Hepatocyte (in vitro differentiated cells): ENCODE results near the gene CYP4A22. TPM values are rescaled to one million over a fixed set of nuclear protein-coding genes. Genes with fewer than 3 reads are reported as not detected.
"Not testable (repeated sequence)": the region's sequence is repeated elsewhere in the genome, so short reads cannot be mapped to it uniquely, and the experiment has no call there.

Experiments used
- DNase-seq: peaks from one replicate; pipeline ENCODE4 v3.0.0-alpha.2; 2016; ENCODE audit warnings: low spot score
- H2AFZ ChIP-seq: fragments of 200-600 bp; sonication (generic); 2 replicates; pipeline ENCODE4 v1.6.0; 2016; ENCODE audit warnings: antibody characterized with exemption, mild to moderate bottlenecking
- H3K27ac ChIP-seq: fragments of 200-600 bp; sonication (generic); 2 replicates; pipeline ENCODE4 v1.5.1; 2016; ENCODE audit warnings: mild to moderate bottlenecking
- H3K27me3 ChIP-seq: fragments of 200-600 bp; sonication (generic); 2 replicates; pipeline ENCODE4 v1.6.1; 2016
- H3K36me3 ChIP-seq: fragments of 200-600 bp; sonication (generic); replicated peaks from 2 replicates; pipeline ENCODE4 v1.5.1; 2016; ENCODE audit warnings: low read depth; ENCODE audit not compliant: insufficient read depth
- H3K4me1 ChIP-seq: fragments of 200-600 bp; sonication (generic); 2 replicates; pipeline ENCODE4 v1.5.1; 2016; ENCODE audit warnings: mild to moderate bottlenecking, moderate library complexity; ENCODE audit not compliant: insufficient read depth
- H3K4me2 ChIP-seq: fragments of 200-600 bp; sonication (generic); 2 replicates; pipeline ENCODE4 v1.6.0; 2016
- H3K4me3 ChIP-seq: fragments of 200-600 bp; sonication (generic); 2 replicates; pipeline ENCODE4 v1.5.1; 2016; ENCODE audit warnings: mild to moderate bottlenecking
- H3K79me2 ChIP-seq: fragments of 200-600 bp; sonication (generic); 2 replicates; pipeline ENCODE4 v1.6.0; 2017; ENCODE audit warnings: mild to moderate bottlenecking
- H3K9me2 ChIP-seq: fragments of 200-600 bp; sonication (generic); replicated peaks from 2 replicates; pipeline ENCODE4 v1.6.0; 2017; ENCODE audit warnings: mild to moderate bottlenecking; ENCODE audit not compliant: insufficient read depth
- H3K9me3 ChIP-seq: fragments of 200-600 bp; sonication (generic); 2 replicates; pipeline ENCODE4 v1.5.1; 2016; ENCODE audit warnings: low read depth, mild to moderate bottlenecking
- H4K20me1 ChIP-seq: fragments of 200-600 bp; sonication (generic); 2 replicates; pipeline ENCODE4 v1.6.0; 2016; ENCODE audit warnings: mild to moderate bottlenecking; ENCODE audit not compliant: insufficient read depth, poor library complexity, severe bottlenecking
- EZH2 ChIP-seq: fragments of 200-600 bp; sonication (generic); IDR thresholded peaks from 2 replicates; pipeline ENCODE4 v1.6.1; 2016; ENCODE audit warnings: antibody characterized with exemption, mild to moderate bottlenecking, borderline replicate concordance
- EZH2phosphoT487 ChIP-seq: fragments of 200-600 bp; sonication (generic); IDR thresholded peaks from one replicate; pipeline ENCODE4 v1.6.1; 2018; ENCODE audit warnings: antibody characterized with exemption, mild to moderate bottlenecking, low read depth, moderate library complexity; ENCODE audit not compliant: unreplicated experiment, severe bottlenecking
- WGBS: methylation state at CpG from one replicate; pipeline ENCODE4 v1.1.6; 2016; ENCODE audit warnings: low lambda C conversion rate; ENCODE audit errors: missing lambda C conversion rate; 5-methylcytosine and 5-hydroxymethylcytosine counted together
- polyA plus RNA-seq: library from polyadenylated mRNA; unstranded; fragments of >200 nt; fragmentation: Nextera tagmentation; extraction: Ambion mirVana; gene quantifications from 2 replicates; pipeline ENCODE4 v1.2.1, GENCODE V29; 2016
- total RNA-seq: library from RNA; depleted of rRNA; stranded (reverse); fragments of >200 nt; gene quantifications from 2 replicates; pipeline ENCODE4 v1.2.3, GENCODE V29; 2014
- TF ChIP-seq, protein P1 (sequence below): fragments of 200-600 bp; sonication (generic); IDR thresholded peaks from 2 replicates; pipeline ENCODE4 v1.5.1; 2016; ENCODE audit warnings: antibody characterized with exemption, mild to moderate bottlenecking; ENCODE audit not compliant: poor library complexity

Gene CYP4A22
- total and polyA plus RNA-seq, 2 experiments from 2014 or later = 0.83 to 7.3 TPM

DNA sequence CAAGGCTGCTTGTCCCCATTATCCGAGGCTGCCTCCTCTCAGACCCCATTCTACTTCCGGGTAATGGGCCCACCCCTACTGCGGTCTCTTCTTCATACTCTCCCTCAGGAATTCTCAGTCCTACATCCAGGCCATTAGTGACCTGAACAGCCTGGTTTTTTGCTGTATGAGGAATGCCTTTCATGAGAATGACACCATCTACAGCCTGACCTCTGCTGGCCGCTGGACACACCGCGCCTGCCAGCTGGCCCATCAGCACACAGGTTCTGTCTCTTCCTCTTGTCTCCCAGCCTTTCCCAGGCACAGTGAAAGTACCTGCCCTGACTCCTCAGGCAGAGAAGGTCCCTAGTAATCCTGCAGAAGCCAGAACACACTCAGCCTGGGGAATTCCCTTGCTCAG, 6.4 kb downstream of the CYP4A22 start:
- H3K4me3 ChIP-seq, H3K36me3 ChIP-seq, H4K20me1 ChIP-seq, H3K4me2 ChIP-seq, H3K79me2 ChIP-seq, H3K27me3 ChIP-seq, H3K9me3 ChIP-seq, H2AFZ ChIP-seq, H3K27ac ChIP-seq, H3K9me2 ChIP-seq, DNase-seq, H3K4me1 ChIP-seq: not testable (repeated sequence)
- WGBS = 45% methylated on average over 6 of the region's 6 CpGs
- TF ChIP-seq, protein P1, sequence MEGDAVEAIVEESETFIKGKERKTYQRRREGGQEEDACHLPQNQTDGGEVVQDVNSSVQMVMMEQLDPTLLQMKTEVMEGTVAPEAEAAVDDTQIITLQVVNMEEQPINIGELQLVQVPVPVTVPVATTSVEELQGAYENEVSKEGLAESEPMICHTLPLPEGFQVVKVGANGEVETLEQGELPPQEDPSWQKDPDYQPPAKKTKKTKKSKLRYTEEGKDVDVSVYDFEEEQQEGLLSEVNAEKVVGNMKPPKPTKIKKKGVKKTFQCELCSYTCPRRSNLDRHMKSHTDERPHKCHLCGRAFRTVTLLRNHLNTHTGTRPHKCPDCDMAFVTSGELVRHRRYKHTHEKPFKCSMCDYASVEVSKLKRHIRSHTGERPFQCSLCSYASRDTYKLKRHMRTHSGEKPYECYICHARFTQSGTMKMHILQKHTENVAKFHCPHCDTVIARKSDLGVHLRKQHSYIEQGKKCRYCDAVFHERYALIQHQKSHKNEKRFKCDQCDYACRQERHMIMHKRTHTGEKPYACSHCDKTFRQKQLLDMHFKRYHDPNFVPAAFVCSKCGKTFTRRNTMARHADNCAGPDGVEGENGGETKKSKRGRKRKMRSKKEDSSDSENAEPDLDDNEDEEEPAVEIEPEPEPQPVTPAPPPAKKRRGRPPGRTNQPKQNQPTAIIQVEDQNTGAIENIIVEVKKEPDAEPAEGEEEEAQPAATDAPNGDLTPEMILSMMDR = peak; percentile 36

DNA sequence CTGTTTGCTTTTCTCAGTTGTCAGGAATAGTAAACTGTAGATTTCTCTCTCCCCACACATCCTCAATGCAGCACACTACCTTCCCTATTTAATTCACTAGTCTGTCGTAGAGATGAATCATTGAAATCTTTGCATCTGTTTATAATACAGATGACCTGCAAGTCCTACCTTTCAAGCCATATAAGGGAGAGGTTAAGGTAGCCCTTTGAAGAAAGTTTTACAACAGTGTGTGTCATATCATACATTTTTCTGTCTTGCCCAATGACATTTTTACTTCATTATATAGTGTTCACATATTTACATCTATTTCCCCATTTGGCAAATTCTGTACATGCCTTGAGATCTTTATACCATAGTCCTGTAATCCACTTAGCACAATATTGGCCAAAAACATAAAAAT, 9.3 kb downstream of the CYP4A22 start:
- not testable (repeated sequence) for H3K79me2 ChIP-seq, H3K9me2 ChIP-seq, H3K36me3 ChIP-seq, H2AFZ ChIP-seq, H4K20me1 ChIP-seq, H3K27me3 ChIP-seq, H3K4me1 ChIP-seq, H3K9me3 ChIP-seq, H3K27ac ChIP-seq, H3K4me3 ChIP-seq, DNase-seq, H3K4me2 ChIP-seq
- WGBS = 75% methylated on average over 1 of the region's 1 CpG

DNA sequence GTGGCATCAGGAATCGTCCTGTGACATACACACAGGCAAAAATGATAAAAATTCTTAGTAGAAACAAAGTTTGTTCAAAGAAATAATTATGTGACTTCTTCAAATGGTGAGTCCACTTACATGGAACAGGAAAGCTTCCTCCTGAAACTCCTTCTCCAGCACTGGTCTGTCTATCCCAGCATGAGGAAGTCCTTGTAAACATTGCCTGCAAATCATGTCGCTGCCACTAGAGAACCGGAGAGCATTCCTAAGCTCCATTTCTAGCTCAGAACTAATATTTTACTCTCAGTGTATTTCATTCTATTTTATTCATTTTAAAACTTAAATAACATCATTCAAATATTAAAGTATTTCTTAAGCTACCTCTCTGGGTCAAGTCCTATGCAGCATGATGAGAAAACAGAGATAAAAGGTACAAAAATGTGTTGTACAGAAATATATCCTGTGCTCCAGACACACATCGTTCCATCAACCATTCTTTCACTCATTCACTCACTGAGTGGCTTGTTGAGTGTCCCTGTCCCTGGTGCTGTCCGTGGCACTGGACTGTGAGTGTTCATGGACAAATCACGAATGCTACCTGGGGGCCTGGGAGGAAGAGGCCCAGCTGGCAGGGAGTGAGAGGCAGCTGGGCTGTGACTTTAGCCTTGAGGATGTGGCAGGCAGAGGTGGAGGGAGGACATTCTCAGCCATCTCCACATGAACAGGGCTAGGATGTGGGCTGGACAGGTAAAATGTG, 10.0 kb downstream of the CYP4A22 start:
- no peaks in the 10 kb centered on the region for H3K79me2 ChIP-seq
- H3K9me2 ChIP-seq = no peaks in the 10 kb centered on the region
- H4K20me1 ChIP-seq = no peaks in the 10 kb centered on the region
- H3K4me1 ChIP-seq = no peaks in the 10 kb centered on the region
- H2AFZ ChIP-seq = no peak overlapping the region
- H3K27me3 ChIP-seq = no peaks in the 10 kb centered on the region
- TF ChIP-seq EZH2 = no peak
- TF ChIP-seq EZH2phosphoT487 = no peak
- TF ChIP-seq, protein P1 = no peak
- H3K4me2 ChIP-seq = no peak overlapping the region
- H3K36me3 ChIP-seq = no peaks in the 10 kb centered on the region
- DNase-seq = no peak
- H3K4me3 ChIP-seq = no peak overlapping the region
- no peak overlapping the region for H3K27ac ChIP-seq
- 55% methylated on average over 6 of the region's 6 CpGs for WGBS
- no peaks in the 10 kb centered on the region for H3K9me3 ChIP-seq

DNA sequence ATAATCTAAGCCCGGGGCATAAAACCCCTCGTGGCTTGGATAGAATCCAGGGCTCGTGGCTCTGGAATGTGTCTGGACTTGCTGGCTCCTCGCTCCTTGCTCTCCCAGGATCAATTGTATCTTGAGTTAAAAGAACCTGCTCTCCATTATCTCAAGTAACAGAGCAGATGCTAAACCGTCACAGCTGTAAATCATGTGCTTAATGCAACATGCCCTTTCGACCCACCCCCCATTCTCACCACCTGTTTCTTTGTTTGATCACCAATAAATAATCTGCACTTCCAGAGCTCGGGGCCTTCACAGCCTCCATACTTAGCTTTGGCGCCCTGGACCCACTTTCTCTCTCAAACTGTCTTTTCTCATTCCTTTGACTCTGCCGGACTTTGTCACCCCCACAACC, 11.9 kb downstream of the CYP4A22 start:
- H3K9me3 ChIP-seq, H4K20me1 ChIP-seq, DNase-seq, H3K79me2 ChIP-seq, H3K9me2 ChIP-seq, H3K4me1 ChIP-seq, H3K4me3 ChIP-seq, H3K36me3 ChIP-seq, H2AFZ ChIP-seq, H3K4me2 ChIP-seq, H3K27ac ChIP-seq, H3K27me3 ChIP-seq: not testable (repeated sequence)
- WGBS = 32% methylated on average over 9 of the region's 9 CpGs

DNA sequence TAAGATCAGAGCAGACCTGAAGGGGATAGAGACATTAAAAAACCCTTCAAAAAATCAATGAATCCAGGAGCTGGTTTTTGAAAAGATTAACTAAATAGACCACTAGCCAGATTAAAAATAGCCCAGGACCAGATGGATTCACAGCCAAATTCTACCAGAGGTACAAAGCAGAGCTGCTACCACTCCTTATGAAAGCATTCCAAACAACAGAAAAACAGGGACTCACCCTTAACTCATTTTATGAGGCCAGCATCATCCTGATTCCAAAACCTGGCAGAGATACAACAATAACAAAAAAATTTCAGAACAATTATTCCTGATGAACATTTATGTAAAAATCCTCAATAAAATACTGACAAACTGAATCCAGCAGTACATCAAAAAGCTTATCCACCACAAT, 19.2 kb downstream of the CYP4A22 start:
- H3K9me3 ChIP-seq, DNase-seq, H2AFZ ChIP-seq, H3K4me3 ChIP-seq, H3K79me2 ChIP-seq, H3K36me3 ChIP-seq, H3K27ac ChIP-seq, H4K20me1 ChIP-seq, H3K27me3 ChIP-seq, H3K4me2 ChIP-seq, H3K9me2 ChIP-seq, H3K4me1 ChIP-seq: not testable (repeated sequence)

DNA sequence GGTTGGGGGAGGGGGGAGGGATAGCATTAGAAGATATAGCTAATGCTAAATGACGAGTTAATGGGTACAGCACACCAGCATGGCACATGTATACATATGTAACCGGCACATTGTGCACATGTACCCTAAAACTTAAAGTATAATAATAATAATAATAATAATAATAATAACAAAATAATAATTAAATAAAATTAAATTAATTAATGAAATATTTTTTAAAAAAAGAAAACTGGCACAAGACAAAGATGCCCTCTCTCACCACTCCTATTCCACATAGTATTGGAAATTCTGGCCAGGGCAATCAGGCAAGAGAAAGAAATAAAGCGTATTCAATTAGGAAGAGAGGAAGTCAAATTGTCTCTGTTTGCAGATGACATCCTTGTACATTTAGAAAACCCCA, 20.7 kb downstream of the CYP4A22 start:
- not testable (repeated sequence) for H4K20me1 ChIP-seq, H3K36me3 ChIP-seq, H3K79me2 ChIP-seq, H3K9me2 ChIP-seq, H3K27me3 ChIP-seq, DNase-seq, H3K4me2 ChIP-seq, H3K27ac ChIP-seq, H3K4me3 ChIP-seq, H3K9me3 ChIP-seq, H2AFZ ChIP-seq, H3K4me1 ChIP-seq
- WGBS = 93% methylated on average over 3 of the region's 3 CpGs
